Astrocyte (in vitro differentiated cells and primary cell): ENCODE measurements around the gene TBC1D19. TPM values are rescaled to one million over a fixed set of nuclear protein-coding genes. Genes with fewer than 3 reads are reported as not detected.
"Not testable (repeated sequence)": the region's sequence is repeated elsewhere in the genome, so short reads cannot be mapped to it uniquely, and the experiment has no call there.

Experiments used
- DNase-seq: peaks from one replicate; pipeline ENCODE4 v3.0.0-alpha.2; 2010; ENCODE audit warnings: low read depth
- FAIRE-seq: peaks from 2 replicates; lab custom pipeline; 2011; peaks lifted over from hg19 to GRCh38; lab: Jason Lieb, UNC
- H2AFZ ChIP-seq: 2 replicates; pipeline ENCODE4 v1.6.0; 2012; ENCODE audit warnings: low read depth, low read length, inconsistent platforms
- H3K27ac ChIP-seq: 2 replicates; pipeline ENCODE4 v1.5.1; 2011; ENCODE audit warnings: low read depth, low read length, inconsistent platforms
- H3K27me3 ChIP-seq: 2 replicates; pipeline ENCODE4 v1.6.0; 2011; ENCODE audit warnings: low read length, inconsistent platforms; ENCODE audit not compliant: insufficient read depth
- H3K36me3 ChIP-seq: 2 replicates; pipeline ENCODE4 v1.5.1; 2011; ENCODE audit warnings: low read length, inconsistent platforms; ENCODE audit not compliant: insufficient read depth
- H3K4me1 ChIP-seq: 2 replicates; pipeline ENCODE4 v1.5.1; 2011; ENCODE audit warnings: low read length, inconsistent platforms; ENCODE audit not compliant: insufficient read depth
- H3K4me2 ChIP-seq: 2 replicates; pipeline ENCODE4 v1.6.0; 2012; ENCODE audit warnings: low read length, inconsistent platforms
- H3K4me3 ChIP-seq: 2 replicates; pipeline ENCODE4 v1.5.1; 2011; ENCODE audit warnings: low read depth, mild to moderate bottlenecking, low read length, inconsistent platforms; ENCODE audit not compliant: insufficient read depth
- H3K79me2 ChIP-seq: 2 replicates; pipeline ENCODE4 v1.6.0; 2012; ENCODE audit warnings: mild to moderate bottlenecking, low read length, inconsistent platforms; ENCODE audit not compliant: insufficient read depth
- H3K9ac ChIP-seq: 2 replicates; pipeline ENCODE4 v1.6.0; 2012; ENCODE audit warnings: mild to moderate bottlenecking, low read length, inconsistent platforms
- H3K9me3 ChIP-seq: 2 replicates; pipeline ENCODE4 v1.5.1; 2012; ENCODE audit warnings: low read depth, mild to moderate bottlenecking, low read length, inconsistent platforms; ENCODE audit not compliant: insufficient read depth
- H4K20me1 ChIP-seq: 2 replicates; pipeline ENCODE4 v1.6.0; 2012; ENCODE audit warnings: low read length, inconsistent platforms; ENCODE audit not compliant: insufficient read depth
- H3K27ac Mint-ChIP-seq: one replicate; pipeline ENCODE4 v1.8.0; 2021; ENCODE audit warnings: mild to moderate bottlenecking, mixed read lengths; ENCODE audit not compliant: unreplicated experiment
- H3K27me3 Mint-ChIP-seq: one replicate; pipeline ENCODE4 v1.8.0; 2021; ENCODE audit warnings: low read depth, mixed read lengths; ENCODE audit not compliant: unreplicated experiment
- H3K36me3 Mint-ChIP-seq: one replicate; pipeline ENCODE4 v1.8.0; 2021; ENCODE audit warnings: low read depth, mixed read lengths; ENCODE audit not compliant: unreplicated experiment
- H3K4me1 Mint-ChIP-seq: one replicate; pipeline ENCODE4 v1.8.0; 2021; ENCODE audit warnings: low read depth, mixed read lengths; ENCODE audit not compliant: unreplicated experiment
- H3K4me3 Mint-ChIP-seq: one replicate; pipeline ENCODE4 v1.8.0; 2021; ENCODE audit warnings: mild to moderate bottlenecking, moderate library complexity, mixed read lengths; ENCODE audit not compliant: unreplicated experiment
- H3K9me3 Mint-ChIP-seq: one replicate; pipeline ENCODE4 v1.8.0; 2021; ENCODE audit warnings: mild to moderate bottlenecking, mixed read lengths; ENCODE audit not compliant: unreplicated experiment
- CTCF ChIP-seq: IDR thresholded peaks from 2 replicates; pipeline ENCODE4 v1.5.1; 2011; ENCODE audit warnings: low read depth, mild to moderate bottlenecking, inconsistent platforms, low read length, moderate library complexity; ENCODE audit not compliant: insufficient read depth
- EZH2 ChIP-seq: IDR thresholded peaks from 2 replicates; pipeline ENCODE4 v1.6.1; 2012; ENCODE audit warnings: mild to moderate bottlenecking, low read length, inconsistent platforms; ENCODE audit not compliant: insufficient read depth
- total RNA-seq: library from RNA; stranded (reverse); gene quantifications from 2 replicates; pipeline ENCODE4 v1.2.1, GENCODE V29; 2021

The TBC1D19 gene
- total RNA-seq, 1 donor from 2014 or later: 10.5 TPM

GRCh38 chr4:26663888-26664287 is 80.0 kb downstream of the TBC1D19 start:
- no peak overlapping the region for H3K27ac Mint-ChIP-seq

GRCh38 chr4:26670903-26671537 is 87.1 kb downstream of the TBC1D19 start:
- no peak overlapping the region for H3K4me2 ChIP-seq
- TF ChIP-seq EZH2: no peak
- no peaks in the 10 kb centered on the region for H3K4me1 Mint-ChIP-seq
- no peak for FAIRE-seq
- H3K36me3 Mint-ChIP-seq: no peaks in the 10 kb centered on the region
- H3K9me3 ChIP-seq: no peaks in the 10 kb centered on the region
- H2AFZ ChIP-seq: no peak overlapping the region
- no peak overlapping the region for H3K4me3 ChIP-seq
- no peak for DNase-seq
- no peak overlapping the region for H3K27ac ChIP-seq
- H3K9me3 Mint-ChIP-seq: no peaks in the 10 kb centered on the region
- H3K4me1 ChIP-seq: no peaks in the 10 kb centered on the region
- H3K27me3 ChIP-seq: no peaks in the 10 kb centered on the region
- no peaks in the 10 kb centered on the region for H4K20me1 ChIP-seq
- H3K4me3 Mint-ChIP-seq: no peak overlapping the region
- H3K79me2 ChIP-seq: no peaks in the 10 kb centered on the region
- H3K36me3 ChIP-seq: peaks cover 15% of the 10 kb centered on the region
- H3K27ac Mint-ChIP-seq: no peak overlapping the region
- no peaks in the 10 kb centered on the region for H3K27me3 Mint-ChIP-seq
- H3K9ac ChIP-seq: no peak overlapping the region

More at GRCh38 chr4:26663888-26664287, 80.0 kb downstream of the TBC1D19 start:
- DNase-seq (no peak), FAIRE-seq (no peak)
- no peaks in the 10 kb centered on the region for H3K27me3 Mint-ChIP-seq
- TF ChIP-seq EZH2 (no peak), CTCF (no peak)
- H3K79me2 ChIP-seq: no peaks in the 10 kb centered on the region
- peaks cover 6% of the 10 kb centered on the region for H3K4me1 Mint-ChIP-seq
- H4K20me1 ChIP-seq: no peaks in the 10 kb centered on the region
- H3K4me1 ChIP-seq: no peaks in the 10 kb centered on the region
- H3K4me3 ChIP-seq: no peak overlapping the region
- no peak overlapping the region for H3K4me2 ChIP-seq
- H3K27me3 ChIP-seq: no peaks in the 10 kb centered on the region
- peaks cover 5% of the 10 kb centered on the region for H3K36me3 Mint-ChIP-seq
- no peaks in the 10 kb centered on the region for H3K9me3 Mint-ChIP-seq
- no peak overlapping the region for H2AFZ ChIP-seq
- H3K9ac ChIP-seq: no peak overlapping the region
- no peak overlapping the region for H3K4me3 Mint-ChIP-seq
- no peak overlapping the region for H3K27ac ChIP-seq
- peaks cover 25% of the 10 kb centered on the region for H3K36me3 ChIP-seq
- no peaks in the 10 kb centered on the region for H3K9me3 ChIP-seq

GRCh38 chr4:26679040-26679695 is 95.3 kb downstream of the TBC1D19 start:
- FAIRE-seq, H3K27ac Mint-ChIP-seq: not testable (repeated sequence)

More at GRCh38 chr4:26679040-26679695, 95.3 kb downstream of the TBC1D19 start:
- H2AFZ ChIP-seq, H3K4me3 ChIP-seq, H3K27me3 ChIP-seq, H3K79me2 ChIP-seq, H3K27me3 Mint-ChIP-seq, DNase-seq, H3K4me2 ChIP-seq, H3K4me1 Mint-ChIP-seq, H4K20me1 ChIP-seq, H3K4me1 ChIP-seq, H3K4me3 Mint-ChIP-seq, H3K27ac ChIP-seq, H3K9ac ChIP-seq: not testable (repeated sequence)
- H3K36me3 Mint-ChIP-seq: peaks cover 29% of the 10 kb centered on the region
- Histone ChIP-seq H3K36me3 (peaks cover 15% of the 10 kb centered on the region), H3K9me3 (peaks cover 11% of the 10 kb centered on the region)
- H3K9me3 Mint-ChIP-seq: peaks cover 18% of the 10 kb centered on the region
